Measurements from ENCODE around the gene FCHSD1. TPM values are rescaled to one million over a fixed set of nuclear protein-coding genes. Genes with fewer than 3 reads are reported as not detected.

FCHSD1 gene
- total RNA-seq, 1 donor from 2014 or later, result 29.3 TPM

DNA sequence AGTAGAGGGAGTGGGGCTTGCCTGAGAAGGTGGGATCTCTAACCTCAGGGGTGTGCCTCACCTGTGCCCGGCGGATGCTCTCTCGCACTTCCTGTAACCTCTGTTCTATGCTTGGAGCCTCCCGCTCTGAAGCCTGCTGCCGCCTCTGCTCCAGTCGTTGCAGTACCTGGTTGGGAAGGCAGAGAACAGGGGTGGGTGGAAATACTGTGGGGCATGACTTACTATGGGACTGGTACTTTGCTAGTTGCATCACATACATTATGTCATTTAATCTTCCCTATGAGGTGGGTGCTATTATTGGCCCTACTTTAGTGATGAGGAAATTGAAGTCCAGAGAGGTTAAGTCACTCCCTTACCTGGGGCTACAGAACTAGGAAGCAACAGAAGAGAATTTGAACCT lies 5.2 kb downstream of the FCHSD1 start:
- no peak for DNase-seq (ENCODE audit: extremely low read depth, low read depth, low spot score)

DNA sequence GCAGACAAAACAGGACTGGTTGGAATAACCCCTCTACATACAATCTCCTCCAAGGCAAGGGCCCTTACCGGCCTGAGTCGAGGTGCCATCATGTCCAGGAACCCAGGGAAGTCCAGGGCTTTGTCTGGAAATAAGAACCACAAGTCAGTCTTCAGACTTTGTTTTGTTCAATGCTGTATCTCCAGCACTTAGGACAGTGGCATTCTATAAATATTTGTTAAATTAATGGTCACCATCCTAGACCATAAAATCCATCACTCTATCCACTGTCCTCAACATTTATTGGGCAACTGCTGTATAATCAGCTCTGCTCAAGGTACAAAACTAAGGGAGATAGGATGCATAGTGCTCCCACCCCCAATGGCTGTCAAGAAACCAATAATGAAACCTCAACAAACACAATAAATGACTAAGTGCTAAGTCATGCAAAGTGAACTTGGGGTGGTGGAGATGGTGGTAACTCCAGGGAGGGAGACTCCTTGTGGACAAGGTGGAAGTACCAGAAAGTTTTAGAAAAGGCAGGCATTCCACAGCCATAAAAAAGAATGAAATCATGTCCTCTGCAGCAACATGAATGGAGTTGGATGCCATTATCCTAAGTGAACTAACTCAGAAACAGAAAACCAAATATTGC lies 9.5 kb downstream of the FCHSD1 start:
- no peak for DNase-seq (ENCODE audit: extremely low read depth, low read depth, low spot score)

DNA sequence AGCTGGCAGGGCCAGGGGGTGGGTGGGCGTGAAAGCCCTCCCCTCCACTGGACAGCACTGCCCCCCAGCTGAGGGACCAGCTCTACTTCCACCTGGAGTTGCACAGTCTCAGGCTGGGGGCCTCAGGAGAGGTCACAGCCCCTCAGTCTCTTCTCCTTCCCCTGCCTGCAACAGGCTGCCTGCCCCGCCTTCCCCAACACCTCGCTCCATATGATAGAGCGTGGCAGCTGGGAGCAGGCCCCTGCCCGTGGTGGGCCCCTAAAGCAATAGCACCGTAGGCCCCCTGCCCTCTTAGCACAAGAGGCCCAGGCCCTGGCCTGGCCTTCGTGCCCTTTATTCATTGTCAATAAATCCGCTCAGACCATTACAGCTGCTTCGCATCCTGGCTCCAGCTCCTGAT lies 10.5 kb downstream of the FCHSD1 start:
- DNase-seq (ENCODE audit: extremely low read depth, low read depth, low spot score), result no peak

GRCh38 chr5:141640051-141640415 lies 11.2 kb downstream of the FCHSD1 start:
- DNase-seq (ENCODE audit: extremely low read depth, low read depth, low spot score), result no peak

GRCh38 chr5:141639357-141640050 lies 11.7 kb downstream of the FCHSD1 start:
- no peak for DNase-seq (ENCODE audit: extremely low read depth, low read depth, low spot score)

DNA sequence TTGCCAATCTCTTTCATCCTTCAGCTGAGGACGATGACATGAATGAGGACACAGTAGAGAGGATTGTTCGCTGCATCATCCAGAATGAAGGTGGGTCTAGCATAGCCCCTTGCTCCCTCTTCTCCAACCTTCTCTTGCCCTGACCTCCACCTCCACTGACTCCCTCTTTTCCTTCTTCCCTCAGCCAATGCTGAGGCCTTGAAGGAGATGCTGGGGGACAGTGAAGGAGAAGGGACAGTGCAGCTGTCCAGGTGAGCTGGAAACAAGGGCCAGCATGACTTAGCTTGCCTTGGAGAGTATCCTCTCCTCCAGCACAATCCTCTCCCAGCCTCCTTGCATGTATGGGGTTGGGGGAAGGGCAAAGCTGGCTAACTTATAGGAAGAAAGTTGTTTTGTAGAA lies 12.4 kb downstream of the FCHSD1 start:
- no peak for DNase-seq (ENCODE audit: extremely low read depth, low read depth, low spot score)

GRCh38 chr5:141637767-141638419 lies 13.3 kb downstream of the FCHSD1 start:
- DNase-seq (ENCODE audit: extremely low read depth, low read depth, low spot score), result no peak

DNA sequence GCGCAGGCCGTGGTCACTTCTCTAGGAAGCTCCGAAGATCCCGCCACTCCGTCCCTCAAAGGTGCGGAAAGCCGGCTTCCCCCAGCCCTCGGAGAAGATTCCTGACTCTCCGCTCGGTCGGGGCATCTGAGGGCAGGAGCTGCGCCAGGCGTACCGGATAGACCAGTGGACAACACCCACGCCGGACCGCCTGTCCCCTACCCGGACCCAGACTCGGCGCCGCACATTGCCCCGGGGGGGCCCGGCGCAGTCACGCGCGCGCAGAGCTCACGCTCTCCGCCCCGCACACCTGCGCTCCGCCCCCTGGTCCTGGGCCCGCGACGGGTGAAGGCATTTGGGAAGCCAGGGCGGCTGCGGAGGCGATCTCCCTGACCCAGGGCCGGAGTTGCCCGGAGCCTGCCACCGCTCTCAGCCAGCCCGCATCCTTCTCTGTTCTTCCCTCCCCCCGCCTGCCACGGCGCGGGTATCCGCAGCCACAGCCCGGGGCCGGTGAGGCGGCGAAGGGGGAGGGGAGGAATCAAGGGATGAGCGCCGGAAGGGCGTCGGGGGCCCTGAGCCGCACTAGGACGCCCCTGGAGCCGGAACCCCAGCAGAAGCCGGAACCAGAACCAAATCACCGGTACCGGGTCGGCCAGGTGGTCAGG lies 14.0 kb downstream of the FCHSD1 start:
- DNase-seq (ENCODE audit: extremely low read depth, low read depth, low spot score), result no peak

DNA sequence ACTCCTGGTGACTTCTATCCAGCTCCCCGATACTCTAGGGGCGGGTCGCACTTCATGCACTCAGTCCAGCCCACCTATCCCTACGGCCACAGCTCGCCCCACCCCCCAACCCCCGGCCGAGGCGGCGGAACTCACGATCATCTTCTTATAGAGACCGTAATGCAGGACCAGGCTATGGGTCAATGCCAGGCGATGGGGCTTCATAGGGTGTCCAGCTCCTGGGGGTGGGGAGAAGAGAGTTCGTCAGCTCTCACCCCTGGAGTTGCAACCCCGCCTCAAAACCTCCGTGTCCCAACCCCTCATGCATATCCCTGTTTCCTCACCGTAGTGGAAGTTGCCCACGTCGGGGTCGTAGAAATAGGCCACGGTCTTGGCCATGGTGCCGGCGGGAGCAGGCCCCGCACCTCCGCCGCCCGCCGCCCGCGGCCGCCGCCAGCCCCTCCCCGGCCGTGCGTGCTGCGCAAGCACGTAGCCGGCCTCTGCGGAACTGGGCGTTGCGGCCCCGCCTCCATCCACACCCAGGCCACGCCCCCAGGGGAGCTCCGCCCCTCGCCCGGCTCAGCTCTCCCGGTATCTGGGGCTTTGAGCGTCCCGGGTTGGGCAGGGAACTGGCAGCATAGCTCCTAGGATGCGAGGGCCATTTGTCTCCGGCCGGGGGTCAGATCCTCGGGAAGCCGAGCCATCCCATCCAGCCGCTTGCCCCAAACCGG lies 14.7 kb downstream of the FCHSD1 start, which contains the start of the genes HDAC3 and RELL2:
HDAC3 (minus strand) TSS at position 437 of the 710 bp plus-strand sequence; CDS start at position 378, 59 bp downstream.
RELL2 (plus strand) TSS at position 585 of the 710 bp plus-strand sequence. CDS start 1,229 bp downstream, outside the sequence.
- DNase-seq (ENCODE audit: extremely low read depth, low read depth, low spot score), result no peak

DNA sequence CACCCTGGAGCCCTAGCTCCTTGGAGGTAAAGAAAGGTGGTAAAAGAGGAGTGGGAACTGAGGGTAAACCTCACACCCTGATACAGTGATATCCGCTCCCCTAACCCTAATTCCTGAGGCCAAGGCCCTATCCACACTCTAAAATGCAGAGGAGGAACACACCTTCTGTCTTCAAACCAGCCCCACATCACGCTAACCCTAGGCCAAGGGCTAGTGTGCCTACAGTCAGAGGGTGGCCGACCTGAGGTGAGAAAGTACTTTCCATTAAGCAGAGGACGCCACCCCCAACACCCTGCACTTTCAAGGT lies 15.2 kb downstream of the FCHSD1 start:
- no peak for DNase-seq (ENCODE audit: extremely low read depth, low read depth, low spot score)

GRCh38 chr5:141635646-141636045 lies 15.6 kb downstream of the FCHSD1 start:
- no peak for DNase-seq (ENCODE audit: extremely low read depth, low read depth, low spot score)

- no peak for DNase-seq (ENCODE audit: extremely low read depth, low read depth, low spot score)
These were observed 16.5 kb downstream of the FCHSD1 start for GRCh38 chr5:141634720-141635119.

DNA sequence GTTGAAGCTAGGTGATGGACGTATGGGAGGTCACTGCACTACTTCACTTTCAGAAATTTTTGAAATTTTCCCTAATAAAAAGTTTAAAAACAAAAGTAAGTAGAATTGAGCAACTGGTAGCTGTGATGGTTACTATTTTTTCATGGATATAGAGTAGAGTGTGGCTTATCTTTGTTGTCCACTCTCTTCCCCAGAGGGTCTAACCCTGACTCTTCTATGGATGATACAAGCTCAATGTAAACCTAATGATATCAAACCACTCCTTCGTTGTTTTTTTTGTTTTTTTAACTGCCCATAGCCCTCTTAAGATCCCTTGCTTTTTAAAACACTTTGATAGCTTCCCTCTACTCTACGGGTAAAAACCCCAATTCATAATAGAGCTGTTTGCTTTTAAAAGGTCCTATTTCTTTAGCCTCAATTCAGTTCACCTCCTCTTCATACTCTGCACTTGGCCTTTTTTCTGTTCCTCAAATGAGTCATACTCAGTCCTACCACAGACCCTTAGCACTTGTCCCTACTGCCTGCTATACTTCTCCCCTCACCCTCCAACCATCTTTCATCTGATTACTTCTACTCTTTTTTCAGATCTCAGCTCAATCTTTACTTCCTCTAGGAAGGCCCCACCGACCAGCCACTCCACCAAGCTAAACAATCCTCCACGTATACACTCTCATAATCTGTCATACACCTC lies 17.2 kb downstream of the FCHSD1 start:
- DNase-seq (ENCODE audit: extremely low read depth, low read depth, low spot score), result no peak

DNA sequence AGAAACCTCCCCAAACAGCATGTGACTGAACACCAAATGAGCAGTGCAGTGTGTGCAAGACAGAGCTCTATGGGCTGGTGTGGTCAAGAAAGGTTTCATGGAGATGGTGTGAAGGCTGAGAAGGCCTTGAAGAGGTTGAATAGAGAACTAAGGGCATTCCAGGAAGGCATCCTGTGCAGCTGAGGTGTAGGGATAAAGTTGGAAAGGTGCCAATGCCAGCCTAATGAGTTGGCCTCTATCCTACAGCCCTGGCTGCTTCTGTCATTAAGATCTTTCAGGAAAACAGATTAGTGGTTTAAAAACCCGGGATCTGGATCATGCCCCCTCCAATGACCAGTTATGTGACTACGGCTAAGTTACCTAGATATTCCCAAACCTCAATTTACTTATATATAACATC lies 18.6 kb downstream of the FCHSD1 start:
- no peak for DNase-seq (ENCODE audit: extremely low read depth, low read depth, low spot score)

DNA sequence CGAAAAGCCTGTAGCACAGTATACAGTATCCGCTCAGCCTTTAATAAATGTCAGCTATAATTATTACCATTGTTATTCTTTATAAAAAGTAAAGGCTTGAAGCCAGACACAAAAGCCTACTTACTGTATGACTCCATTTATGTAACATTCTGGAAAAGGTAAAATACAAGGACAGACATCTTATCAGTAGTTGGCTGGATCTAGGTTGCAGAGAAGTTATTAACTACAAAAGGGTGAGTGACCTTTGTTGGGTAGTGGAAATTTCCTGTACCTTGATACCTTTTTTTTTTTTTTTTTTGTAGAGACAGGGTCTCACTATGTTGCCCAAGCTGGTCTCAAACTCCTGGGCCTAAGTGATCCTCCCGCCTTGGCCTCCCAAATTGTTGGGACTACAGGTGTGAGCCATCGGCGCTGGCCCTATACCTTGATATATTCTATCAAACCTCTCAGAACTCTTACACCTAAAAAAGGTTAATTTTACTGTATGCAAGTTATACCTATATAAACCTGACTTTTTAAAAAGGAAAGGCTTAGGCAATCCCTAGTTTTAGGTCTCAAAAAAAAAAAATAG lies 20.6 kb downstream of the FCHSD1 start:
- DNase-seq (ENCODE audit: extremely low read depth, low read depth, low spot score), result no peak

DNA sequence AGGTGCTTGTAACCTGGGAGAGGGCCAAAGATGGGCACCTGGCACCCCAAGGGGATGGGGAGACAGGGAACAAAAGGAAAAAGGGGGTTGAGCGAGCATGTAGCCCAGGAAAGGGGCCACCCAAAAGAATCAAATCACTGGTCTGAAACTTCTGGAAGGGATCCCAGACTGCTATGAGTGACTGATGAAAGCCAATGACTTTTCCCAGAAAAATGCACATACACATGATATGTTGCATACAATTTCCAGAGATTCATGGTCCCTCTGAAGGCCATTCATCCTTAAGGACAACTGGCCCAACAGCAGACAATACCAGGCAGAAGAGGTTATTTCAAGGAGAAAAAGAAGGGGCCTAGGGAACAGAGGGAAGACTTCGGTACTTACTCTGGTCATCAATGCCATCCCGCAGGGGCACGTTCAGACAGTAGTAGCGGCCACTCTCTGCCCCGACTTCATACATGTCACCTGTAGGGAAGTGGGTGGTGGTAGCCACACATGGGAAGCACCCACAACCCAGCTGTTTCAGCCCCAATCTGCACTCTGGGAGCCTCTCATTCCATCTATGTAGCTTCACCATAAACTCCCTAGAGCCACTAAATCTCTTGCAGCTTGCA lies 22.9 kb downstream of the FCHSD1 start:
- DNase-seq (ENCODE audit: extremely low read depth, low read depth, low spot score), result no peak

- DNase-seq (ENCODE audit: extremely low read depth, low read depth, low spot score), result no peak
These were observed 27.6 kb downstream of the FCHSD1 start for GRCh38 chr5:141623611-141624010.

GRCh38 chr5:141623186-141623585 lies 28.0 kb downstream of the FCHSD1 start:
- DNase-seq (ENCODE audit: extremely low read depth, low read depth, low spot score), result no peak

DNA sequence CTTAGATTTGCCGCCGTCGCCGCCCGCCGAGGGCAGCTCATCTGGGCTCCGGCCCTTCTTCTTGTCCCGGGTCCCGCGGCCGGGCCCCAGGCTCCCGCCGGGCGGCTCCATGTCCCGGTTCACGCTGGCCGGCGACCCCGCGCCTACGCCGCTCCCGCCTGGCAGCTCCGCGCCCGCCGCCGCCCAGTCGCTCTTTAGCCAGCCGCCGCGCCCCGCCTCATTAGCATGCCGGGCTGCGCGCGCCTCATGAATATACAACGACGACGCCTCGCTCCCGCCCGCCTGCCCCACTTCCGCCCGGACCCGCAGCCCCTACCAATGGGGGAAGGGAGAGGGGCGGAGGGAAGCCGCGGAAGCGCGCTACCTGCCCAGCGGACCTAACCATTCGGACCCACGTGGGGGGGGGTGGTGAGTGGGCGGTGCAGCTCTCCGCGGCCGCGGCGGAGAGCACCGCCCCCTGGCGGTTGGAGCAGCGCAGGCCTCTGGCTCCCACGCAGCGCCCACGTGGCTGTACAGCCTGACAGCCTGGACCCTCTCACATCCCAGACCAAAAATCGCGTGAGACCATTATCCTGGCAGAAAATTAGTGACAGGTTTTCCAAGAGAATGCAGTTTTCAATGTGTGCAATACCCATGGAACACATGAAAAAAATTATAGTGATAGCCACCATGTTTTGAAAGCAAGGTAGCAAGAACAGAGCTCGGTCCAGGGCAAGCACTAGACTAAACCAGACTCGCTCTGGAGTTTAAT lies 32.2 kb downstream of the FCHSD1 start, which contains the start of gene DIAPH1:
DIAPH1 (minus strand) TSS at position 197 of the 751 bp plus-strand sequence; CDS start at position 111, 86 bp downstream.
- no peak for DNase-seq (ENCODE audit: extremely low read depth, low read depth, low spot score)

Data from glomerular endothelial cell (primary cell).